Stimulated activated CD8-positive, alpha-beta memory T cell treated with anti-CD3 and anti-CD28 coated beads, Interleukin-12 subunit alpha, Interleukin-12 subunit beta, amount 100 ng/mL, for 24 hours (primary cell): Measurements from ENCODE around the gene SPTBN5.

Experiments
- DNase-seq: peaks from one replicate; pipeline ENCODE4 v3.0.0-alpha.2; 2020; ENCODE audit errors: extremely low read depth

SPTBN5 gene

DNA sequence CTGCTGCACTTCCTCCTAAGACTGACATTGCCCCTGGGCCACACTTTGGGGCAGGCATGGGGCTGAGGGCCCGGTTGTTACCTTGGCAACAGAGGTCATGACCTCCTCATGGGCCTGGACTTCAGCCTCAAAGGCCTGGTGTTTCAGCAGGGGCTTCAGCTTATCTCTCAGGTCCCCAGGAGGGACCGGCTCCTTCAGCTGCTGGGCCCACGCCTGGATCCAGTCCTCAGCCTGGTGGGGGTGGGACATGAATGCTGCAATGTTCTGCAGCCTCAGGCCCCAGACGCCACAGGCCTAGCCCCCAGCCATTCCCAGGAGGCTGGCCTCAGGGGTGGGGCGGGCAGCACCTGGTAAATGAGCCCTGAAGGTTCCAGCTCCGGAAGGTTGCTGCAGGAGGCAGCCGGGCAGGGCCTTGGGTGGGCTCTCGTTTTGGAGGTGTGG lies 27.6 kb downstream of the SPTBN5 start:
- DNase-seq: no peak

DNA sequence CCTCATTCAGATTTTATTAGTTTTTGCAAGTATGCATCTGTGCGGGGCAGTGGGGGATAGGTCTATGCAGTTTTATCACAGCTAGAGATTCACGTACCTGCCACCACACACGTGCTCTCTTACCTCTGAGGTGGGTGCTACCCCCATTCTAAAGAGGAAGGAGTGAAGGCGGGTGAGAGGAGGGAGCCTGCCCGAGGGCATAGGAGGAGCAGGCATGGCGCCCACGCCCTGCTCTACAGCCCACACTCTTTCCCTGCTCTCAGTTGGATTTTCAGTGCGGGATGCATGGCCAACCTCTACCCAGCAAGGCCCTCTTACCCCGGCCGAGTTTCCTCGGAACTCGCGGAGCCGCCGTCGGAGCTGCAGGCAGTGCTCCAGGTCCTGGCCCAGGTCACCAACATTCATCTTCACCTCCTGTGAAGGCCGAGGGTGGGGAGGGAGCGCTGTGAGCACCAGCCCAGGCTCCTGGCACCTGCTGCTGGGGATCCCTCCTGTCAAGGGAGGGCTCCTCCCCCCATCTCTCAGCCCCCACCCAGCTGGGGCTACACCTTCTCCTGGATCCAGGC lies 28.3 kb downstream of the SPTBN5 start:
- DNase-seq: no peak

DNA sequence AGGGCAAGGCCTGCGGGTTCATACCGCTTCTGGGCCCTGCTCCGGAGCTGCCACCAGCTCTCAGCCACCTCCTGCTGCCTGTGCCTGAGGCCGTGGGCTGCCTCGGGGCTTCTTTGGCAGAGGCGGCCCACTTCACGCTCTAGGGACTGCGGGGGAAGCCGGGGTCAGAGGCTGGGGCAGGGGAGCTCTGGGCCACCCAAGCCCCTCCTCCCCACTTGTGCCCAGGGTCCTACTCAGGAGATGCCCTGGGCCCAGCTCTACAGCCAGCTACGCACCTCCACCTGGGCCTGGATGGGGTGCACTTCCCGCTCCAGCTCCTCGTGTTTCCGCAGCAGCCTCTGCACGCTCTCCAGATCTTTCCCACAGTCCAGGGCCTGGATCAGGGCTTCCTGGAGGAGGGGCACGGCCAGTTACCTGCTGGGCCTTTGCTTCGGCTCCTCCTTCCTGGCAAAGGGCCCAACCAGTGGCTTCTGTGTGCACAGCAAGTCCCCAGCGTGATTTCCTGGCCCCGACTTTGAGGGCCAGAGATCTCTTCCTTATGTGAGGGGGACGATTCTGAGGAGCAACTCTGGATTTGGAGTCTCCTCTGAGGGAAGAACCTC lies 31.2 kb downstream of the SPTBN5 start:
- no peak for DNase-seq

DNA sequence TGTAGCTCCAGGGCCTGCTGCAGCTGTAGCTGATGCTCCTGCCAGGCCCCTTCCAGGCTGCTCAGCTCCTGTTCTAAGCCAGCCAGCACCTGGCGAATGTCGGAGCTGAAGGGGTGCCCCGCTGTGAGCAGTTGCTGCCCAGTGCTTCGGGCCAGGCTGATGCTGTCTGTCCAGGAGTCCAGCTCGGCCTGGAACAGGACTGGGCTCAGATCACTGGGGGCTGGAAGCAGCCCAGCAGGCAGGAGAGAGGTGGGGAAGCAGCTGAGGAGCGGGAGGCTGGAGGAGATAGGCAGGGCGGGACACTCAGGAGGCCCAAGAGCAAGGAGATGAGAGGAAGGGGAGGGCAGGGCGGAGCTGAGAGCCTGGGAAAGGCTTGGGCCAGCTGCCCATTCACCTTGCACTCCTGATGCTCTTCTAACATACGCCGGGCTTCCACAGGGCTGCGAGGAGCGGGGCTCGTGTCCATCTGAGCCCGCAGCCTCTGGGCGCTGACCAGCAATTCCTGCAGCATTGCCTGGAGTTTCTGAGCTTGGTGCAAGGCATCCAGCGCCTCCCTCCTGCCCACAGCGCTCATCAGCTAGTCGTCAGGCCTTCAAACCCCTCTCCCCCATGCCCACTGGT lies 32.0 kb downstream of the SPTBN5 start:
- DNase-seq: no peak

DNA sequence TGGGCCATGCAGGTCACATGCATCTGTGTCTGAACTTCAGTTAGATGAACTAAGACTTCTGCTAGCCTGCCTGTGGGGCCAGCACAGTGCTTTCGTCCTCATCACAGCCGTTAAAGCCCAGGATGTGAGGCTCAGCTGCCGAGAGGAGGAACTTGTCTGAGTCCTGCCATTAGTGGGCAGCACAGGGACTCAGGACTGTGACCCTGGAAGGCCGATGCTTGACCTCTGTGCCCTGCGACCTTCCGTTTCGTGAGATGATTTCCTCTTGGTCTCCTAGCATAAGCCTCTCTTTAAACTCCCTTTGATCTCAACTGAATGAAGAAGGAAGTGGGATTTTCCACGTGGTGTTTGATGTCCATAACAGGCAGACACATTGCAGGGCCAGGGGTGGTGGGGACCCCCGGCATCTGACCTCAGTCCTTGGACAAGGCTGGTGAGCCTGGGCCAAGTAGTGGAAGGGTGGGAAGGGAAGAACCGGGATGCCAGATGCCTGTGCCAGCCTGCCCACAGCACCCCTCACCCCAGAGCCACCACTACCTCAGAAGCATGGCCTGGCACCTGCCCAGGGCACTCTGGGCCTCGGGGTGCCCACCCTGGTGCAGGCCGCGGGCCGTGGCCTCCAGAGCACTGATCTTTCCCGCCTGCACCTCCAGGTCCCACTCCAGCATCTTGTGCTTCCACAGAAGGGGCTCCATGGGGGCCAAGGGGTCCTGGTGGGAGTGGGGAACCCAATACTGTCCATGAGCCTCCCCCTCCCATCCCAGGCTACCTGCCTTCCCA lies 33.6 kb downstream of the SPTBN5 start:
- DNase-seq: no peak

DNA sequence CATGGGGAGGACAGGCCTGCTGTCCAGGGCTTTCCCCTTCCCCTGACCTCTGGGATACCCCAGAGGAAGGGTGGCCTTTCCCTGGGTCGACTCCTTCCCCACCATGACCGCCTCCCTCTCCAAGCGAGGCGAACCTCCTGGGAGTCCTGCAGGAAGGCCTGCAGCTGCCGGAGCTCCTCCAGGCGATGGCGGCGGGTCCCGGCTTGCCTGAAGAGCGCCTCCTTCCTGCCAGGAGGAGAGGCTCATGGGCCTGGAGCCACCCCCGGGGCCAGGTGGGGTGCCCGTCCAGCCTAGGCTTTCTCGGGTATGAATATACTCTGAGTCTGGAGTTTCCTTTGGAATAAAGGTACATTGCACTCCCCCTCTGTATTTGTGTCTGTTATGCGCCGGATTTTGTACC lies 35.1 kb downstream of the SPTBN5 start:
- no peak for DNase-seq

DNA sequence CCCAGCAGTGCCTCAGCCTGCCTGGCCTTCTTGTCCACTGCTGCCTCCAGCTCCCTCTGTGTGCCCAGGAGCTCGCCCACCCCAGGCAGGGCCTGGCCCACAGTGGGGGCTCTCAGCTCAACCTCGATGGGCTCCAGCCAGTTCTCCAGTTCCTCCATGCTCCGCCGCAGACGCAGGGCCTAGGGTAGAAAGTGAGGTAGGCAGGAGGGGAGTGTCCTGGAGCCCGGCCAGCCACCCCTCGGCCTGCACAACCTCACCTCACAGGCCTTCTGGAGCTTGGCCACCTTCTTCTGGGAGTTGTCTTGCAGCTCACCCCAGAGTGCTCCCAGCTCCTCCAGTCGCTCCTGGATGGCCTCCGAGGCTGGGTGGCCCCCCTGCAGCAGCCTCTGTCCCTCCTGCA lies 36.5 kb downstream of the SPTBN5 start:
- DNase-seq: no peak

DNA sequence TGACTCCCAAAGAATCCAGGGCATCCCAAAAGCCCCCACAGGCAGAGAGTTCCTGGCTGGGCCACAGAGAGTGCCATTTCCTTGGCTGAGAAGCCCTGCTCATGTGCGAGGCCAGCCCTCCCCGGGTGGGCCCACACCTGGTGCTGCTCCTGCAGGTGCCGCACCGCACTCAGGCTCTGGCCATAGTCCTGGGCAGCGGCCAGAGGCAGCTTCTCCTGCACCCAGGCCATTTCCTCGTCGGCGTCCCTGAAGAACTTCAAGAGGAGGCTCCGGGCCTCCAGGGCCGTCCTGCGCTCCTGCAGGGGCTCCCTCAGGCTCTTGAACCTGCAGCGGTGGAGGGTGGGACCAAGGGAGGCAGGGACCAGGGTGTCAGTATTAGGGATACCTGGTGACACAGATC lies 37.1 kb downstream of the SPTBN5 start:
- no peak for DNase-seq

DNA sequence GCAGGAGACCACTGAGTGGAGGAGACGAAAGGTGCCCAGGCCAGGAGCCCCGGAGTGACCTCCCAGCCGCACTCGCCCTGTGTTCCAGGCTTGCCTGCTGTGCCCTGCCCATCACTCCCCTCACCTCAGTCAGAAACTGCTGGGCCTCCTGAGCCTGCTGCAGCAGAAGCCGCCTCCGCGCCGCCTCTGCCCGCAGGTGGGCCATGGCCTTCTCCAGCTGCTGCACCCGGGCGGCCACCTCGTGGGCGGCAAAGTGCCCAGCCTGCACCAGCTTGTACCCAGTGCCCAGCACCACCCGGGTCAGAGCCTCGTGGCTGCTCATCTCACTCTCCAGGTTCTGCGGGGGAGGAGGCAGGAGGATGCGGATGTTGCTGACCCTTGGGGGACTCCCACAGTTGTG lies 37.6 kb downstream of the SPTBN5 start:
- no peak for DNase-seq

DNA sequence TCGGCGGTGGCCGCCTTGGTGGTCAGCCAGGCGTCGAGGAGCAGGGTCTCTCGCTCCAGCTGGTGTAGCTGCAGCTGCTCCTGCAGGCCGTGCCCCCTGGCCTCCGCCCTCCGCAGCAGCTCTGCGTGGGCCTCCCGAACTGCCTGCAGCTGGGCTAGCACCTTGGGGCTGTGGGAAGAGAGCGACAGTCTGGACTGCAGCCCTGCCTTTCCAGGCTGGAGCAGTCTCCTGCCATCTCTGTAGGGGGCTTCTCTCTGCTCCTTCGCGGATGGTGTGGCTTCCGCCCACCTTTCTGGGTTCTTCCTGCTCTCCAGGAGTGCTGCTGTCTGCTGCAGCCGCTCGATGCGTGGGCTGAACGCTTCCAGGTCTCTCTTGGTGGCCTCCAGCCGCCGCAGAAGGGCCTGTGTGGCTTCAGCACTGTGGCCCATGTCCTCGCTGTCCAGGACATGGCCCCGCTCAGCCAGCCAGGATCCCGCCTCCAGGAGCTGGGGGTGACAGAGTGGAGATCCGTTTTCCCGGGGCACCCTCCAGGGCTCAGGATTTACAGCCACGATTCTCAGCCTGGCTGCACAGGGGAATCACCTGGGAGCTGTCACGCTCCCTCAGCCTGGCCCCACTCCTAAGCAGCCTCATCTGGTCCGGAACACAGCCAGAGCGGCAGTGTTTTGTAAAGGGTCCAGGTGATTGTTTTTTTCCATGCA lies 38.4 kb downstream of the SPTBN5 start:
- no peak for DNase-seq

DNA sequence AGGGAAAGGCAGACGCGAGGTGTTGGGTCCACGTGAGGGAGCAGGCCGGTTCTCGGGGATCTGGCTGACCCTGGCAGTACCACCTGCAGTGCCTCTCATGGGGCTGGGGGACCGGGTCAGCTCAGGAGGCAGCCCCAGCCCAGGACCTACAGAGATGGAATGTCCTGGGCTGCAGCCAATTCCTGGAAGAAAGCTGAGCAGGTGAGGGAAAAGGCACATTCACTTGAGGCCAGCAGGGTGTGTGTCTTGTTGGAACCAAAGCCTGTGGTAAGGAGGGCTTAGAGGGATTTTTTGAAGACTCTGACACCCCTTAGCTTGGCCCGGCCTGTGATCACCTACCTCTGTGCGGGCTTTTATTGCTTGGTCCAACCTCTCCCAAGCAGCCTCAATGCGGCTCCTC lies 39.4 kb downstream of the SPTBN5 start:
- DNase-seq: no peak

DNA sequence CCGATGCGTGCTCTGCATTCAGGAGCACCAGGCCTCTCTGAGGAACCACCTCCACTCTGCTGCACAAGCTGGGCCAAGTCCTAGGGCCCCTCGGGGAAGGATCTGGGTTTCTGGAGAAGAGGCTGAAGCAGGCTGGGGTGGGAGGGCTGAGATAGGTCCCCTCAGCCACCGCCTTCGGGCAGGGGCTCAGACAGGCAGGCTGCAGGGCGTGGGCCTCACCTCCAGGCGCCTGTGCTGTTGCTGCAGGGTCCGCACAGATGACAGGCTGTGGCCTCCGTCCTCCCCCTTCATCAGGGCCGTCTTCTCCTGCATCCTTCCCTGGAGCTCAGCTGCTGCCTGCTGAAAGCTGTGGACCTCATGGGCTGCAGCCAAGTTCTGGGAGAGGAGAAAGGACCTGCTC lies 40.0 kb downstream of the SPTBN5 start:
- no peak for DNase-seq

DNA sequence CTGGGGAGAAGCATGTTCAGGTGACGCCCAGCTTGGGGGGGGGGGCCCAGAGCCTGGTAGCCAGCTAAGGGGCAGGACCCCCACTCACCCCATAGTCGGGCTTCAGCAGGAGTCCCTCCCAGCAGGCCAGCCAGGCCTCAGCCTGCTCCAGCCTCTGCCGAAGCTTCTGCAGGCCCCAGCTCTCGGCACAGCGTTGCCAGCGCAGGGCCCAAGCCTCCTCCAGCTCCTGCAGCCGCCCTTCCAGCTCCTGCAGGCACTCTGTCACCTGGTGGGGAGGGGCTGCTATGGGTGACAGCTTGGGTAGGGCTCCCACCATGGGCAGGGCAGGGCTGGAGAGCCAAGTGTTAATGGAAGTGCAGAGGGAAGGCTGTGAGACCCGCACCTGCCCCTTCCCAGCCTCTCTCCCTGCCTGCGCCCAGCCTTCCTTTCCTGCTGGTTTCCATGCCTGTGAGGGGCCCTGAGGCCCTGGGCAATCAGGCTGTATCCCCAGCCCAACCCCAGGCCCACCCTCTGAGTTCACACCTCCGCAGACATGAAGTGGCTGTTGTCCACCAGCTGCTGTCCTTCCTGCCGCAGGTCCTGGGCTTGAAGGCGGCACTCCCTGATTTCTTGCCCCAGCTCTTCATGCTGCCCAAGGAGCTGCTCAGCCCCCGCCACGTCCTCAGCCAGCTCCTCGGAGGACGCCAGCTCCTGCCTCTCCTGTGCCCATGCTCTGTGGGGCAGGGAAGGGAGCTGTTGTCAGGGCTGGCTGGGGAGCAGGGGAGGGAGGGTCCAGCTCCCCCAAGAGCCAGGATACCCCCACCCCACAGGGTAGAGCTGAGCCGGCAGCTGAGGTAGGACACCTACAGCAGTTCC lies 40.9 kb downstream of the SPTBN5 start:
- no peak for DNase-seq

DNA sequence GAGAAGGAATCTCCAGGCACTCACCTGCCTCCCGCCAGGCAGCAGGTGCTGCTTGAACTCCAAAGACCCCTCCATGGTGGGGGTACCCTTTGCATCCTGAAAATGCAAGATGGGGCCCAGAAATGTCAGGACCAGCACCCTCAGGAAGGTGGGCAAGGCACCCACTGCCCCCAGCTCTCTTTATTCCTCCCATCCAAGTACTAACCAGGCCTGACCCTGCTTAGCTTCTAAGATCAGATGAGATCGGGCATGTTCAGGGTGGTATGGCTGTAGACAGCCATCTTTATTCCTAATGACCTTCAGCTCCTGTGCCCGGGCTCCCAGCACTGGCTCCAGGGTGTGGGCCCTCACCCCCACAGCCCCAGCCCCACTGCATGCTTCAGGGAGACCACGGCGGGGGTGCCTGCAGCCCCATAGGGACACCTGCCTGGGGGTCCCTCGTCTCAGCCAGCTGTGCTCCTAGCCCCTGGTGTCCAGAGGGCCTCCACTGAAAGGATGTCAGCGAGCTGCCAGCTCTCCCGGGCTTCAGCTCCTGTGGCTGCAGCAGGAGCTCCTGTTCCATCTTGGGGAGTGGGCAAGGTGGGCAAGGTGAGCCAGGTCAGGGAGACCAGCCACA lies 42.0 kb downstream of the SPTBN5 start:
- DNase-seq: no peak

DNA sequence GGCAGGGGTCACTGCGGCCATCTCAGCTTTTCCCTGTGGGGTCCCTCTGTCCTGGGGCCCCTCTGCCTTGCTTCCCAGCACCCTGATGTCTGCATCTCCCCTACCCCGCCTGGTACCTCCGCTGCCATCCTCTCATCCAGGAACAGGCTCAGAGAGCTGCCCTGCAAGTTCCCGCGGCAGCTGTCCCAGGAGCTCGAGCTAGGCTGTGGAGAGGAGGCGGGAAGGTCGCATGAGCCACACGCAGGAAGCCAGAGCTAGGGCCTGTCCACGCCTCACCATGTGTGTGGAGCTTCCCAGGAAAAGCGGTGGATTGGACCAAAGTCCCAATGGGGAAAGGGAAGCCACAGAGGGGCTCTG lies 42.7 kb downstream of the SPTBN5 start:
- no peak for DNase-seq

DNA sequence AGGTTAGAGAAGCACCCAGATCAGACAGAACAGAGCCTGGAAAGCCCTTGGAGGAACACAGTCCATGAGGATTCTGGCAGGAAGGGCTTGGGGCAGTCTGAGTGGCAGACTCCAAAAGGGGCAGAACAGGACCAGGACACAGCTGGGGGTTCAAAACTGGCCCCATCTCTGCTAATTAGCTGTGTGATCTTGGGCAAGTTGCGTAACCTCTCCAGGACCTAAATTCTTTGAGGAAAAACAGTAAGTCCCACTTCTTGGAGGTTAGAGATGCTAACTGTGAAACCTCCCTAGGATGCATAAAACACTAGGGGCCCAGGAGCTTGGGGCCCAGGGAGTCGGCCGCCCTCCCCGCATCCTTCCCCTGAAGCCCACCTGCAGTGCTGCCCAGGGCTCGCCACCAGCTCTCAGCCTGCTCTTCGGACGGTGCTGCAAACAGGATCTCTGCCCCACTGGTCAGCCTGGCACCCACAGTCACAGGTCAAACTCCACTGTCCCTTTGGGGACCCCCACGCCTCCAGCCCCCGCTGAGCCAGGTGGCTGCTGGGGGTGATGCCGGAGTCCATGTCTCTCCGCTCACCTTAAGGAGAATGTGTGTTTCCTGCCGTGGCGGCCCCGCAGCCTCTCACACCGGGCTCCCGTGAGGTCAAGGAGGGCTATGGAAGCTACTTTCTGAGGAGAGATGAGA lies 43.2 kb downstream of the SPTBN5 start:
- DNase-seq: no peak

DNA sequence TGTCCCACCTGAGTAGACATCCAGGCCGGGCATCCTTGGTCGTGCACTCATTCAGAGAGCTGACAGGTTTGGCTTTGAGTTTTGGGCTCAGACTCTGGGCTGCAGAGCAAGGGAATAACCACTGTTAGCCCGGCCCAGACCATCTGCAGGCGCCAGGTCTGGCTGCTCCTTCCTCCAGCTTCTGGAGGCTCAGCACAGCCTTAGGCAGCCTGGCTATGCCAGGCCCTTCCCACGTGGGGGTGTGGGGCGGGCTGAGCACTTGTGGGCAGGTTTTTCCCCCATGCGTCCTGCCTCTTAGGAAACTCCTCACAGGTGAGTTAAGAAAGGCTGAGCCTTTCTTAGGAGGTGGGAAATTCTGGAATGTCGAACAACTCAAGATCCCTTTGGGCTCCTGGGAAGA lies 44.0 kb downstream of the SPTBN5 start:
- no peak for DNase-seq

DNA sequence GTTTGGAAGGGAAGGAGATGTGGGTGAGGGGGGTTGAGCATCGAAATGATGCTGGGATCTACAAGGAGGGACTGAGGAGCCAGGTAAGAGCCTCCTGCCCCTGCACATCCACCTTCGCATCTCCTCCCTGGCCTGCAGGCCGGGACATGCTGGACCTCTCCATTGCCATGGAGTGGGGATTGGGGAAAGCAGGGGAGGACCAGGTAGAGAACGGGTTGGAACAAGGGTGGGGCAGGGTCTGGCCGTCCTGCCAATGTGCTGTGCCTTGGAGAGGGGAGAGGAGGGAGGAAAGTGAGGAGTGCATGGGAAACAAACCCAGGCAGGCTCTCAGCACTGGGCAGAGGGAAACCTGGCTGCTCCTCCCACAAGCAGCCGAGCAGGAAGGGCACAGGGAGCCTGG lies 44.6 kb downstream of the SPTBN5 start:
- DNase-seq: no peak

DNA sequence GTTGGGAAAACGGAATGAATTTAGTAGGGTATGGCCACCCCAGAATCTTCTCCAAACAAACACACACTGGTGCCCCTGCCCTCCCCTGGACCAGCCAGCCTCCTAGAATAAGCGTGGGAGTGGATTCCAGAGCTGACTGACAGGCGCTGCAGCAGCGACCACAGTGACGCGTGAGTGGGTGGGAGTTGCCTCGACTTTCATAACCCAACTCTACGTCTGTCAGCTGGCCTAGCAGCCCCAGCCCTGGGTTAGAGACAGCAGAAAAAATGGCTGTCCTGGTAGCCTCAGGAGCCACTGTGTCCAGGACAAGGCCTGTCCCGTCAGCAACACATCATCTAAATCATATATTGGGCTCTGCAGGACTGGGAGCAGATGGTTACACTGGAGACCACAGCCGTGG lies 45.2 kb downstream of the SPTBN5 start:
- no peak for DNase-seq

DNA sequence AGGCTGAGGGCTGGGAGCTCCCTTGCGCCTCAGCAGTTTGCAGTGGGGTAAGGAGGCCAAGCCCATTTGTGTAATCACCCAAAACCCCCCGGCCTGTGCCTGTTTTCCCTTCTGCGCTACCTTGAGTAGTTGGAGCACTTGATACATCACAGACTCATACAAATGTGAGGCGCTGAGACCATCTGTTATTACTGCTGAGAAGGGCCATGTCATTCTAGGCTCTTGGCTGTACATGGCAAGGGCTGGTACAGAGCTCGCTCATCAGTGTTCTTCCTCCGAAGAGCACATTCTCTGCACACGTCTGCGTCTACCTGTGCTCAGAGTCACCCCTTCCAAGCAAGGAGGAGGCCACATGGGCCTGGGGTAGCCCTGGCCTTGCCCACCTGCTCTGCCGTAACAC lies 45.9 kb downstream of the SPTBN5 start:
- DNase-seq: no peak
